HAP-1 (cell line): ENCODE data around the gene WAPL.
"Not testable (repeated sequence)": the region's sequence is repeated elsewhere in the genome, so short reads cannot be mapped to it uniquely, and the experiment has no call there.

Experiments
- DNase-seq, 2 experiments: peaks; one replicate each; pipeline ENCODE4 v3.0.0-alpha.2; 2016 to 2020; ENCODE audit warnings: low spot score in 2 of 2
- H3K27me3 ChIP-seq: fragments of 250-450 bp; sonication (Bioruptor Pico); 2 replicates; pipeline ENCODE4 v1.5.1; 2020; ENCODE audit warnings: low read depth, mild to moderate bottlenecking, moderate library complexity
- H3K36me3 ChIP-seq: fragments of 250-450 bp; sonication (Bioruptor Pico); replicated peaks from 2 replicates; pipeline ENCODE4 v1.5.1; 2020; ENCODE audit warnings: mild to moderate bottlenecking
- H3K4me1 ChIP-seq: fragments of 250-450 bp; sonication (Bioruptor Pico); 2 replicates; pipeline ENCODE4 v1.5.1; 2020; ENCODE audit warnings: mild to moderate bottlenecking
- H3K4me3 ChIP-seq: fragments of 250-450 bp; sonication (Bioruptor Pico); 2 replicates; pipeline ENCODE4 v1.5.1; 2020; ENCODE audit warnings: mild to moderate bottlenecking, moderate library complexity
- H3K9me3 ChIP-seq: fragments of 250-450 bp; sonication (Bioruptor Pico); 2 replicates; pipeline ENCODE4 v1.5.1; 2020; ENCODE audit warnings: mild to moderate bottlenecking, moderate library complexity
- in situ Hi-C: fragments of 300-500 bp; cut with MboI; formaldehyde crosslinking; loops from 3 replicates; pipeline ENCODE4 v1.14.3; 2020; ENCODE audit warnings: low sequenced_read_pairs, inconsistent platforms, mixed read lengths

WAPL gene, protein sequence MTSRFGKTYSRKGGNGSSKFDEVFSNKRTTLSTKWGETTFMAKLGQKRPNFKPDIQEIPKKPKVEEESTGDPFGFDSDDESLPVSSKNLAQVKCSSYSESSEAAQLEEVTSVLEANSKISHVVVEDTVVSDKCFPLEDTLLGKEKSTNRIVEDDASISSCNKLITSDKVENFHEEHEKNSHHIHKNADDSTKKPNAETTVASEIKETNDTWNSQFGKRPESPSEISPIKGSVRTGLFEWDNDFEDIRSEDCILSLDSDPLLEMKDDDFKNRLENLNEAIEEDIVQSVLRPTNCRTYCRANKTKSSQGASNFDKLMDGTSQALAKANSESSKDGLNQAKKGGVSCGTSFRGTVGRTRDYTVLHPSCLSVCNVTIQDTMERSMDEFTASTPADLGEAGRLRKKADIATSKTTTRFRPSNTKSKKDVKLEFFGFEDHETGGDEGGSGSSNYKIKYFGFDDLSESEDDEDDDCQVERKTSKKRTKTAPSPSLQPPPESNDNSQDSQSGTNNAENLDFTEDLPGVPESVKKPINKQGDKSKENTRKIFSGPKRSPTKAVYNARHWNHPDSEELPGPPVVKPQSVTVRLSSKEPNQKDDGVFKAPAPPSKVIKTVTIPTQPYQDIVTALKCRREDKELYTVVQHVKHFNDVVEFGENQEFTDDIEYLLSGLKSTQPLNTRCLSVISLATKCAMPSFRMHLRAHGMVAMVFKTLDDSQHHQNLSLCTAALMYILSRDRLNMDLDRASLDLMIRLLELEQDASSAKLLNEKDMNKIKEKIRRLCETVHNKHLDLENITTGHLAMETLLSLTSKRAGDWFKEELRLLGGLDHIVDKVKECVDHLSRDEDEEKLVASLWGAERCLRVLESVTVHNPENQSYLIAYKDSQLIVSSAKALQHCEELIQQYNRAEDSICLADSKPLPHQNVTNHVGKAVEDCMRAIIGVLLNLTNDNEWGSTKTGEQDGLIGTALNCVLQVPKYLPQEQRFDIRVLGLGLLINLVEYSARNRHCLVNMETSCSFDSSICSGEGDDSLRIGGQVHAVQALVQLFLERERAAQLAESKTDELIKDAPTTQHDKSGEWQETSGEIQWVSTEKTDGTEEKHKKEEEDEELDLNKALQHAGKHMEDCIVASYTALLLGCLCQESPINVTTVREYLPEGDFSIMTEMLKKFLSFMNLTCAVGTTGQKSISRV (N-terminal part only)

DNA sequence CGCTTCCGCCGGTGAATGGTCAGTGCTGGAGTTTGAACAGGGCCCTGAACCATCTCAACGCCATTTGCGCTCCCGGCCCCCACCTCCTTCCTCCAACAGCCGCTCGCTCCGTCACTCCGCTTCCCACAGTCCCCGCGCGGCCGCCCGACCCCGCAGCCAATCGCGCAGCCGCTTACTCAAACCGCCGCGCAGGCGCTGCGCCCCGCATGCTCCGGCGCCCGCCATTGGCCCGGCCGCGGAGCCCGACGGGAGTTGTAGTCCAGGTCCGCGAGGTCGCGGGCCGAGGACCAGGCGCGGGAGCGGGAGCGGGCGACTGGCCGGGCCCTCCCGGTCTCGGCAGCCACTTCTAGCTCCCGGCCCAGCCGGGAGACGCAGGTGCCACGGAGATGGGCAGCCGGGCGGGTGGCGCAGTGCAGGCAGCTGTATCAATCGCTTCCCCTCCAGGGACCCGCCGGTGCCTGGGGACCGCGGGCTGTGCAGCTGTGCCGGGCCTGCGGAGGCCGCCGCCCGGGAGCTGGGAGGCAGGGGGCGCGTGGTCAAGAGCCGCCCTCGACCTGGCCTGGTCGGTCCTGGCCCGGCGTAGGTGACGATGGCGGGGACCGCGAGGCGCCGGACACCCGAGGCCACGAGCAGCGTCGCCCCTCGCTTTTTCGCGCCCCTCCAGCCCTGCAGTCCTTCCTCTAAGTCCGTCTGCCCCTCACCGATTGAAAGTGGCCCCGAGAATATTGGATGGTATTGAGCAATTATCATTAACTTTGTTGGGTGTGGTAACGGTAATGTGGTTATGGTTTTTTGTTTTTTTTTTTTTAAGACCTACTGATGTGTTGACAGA, at the start of gene WAPL:
Gene WAPL (minus strand): TSS at position 115 of the 832 bp plus-strand sequence. CDS start 3,723 bp downstream, outside the sequence.
- Histone ChIP-seq H3K9me3 (no peaks in the 10 kb centered on the region), H3K4me1 (peaks cover 12% of the 10 kb centered on the region), H3K36me3 (peaks cover 11% of the 10 kb centered on the region), H3K27me3 (no peaks in the 10 kb centered on the region), H3K4me3 (peak within 1 kb of the TSS; percentile 83)
- peak; percentile 87 to 94 for DNase-seq
- in situ Hi-C loops: no loop called here

DNA sequence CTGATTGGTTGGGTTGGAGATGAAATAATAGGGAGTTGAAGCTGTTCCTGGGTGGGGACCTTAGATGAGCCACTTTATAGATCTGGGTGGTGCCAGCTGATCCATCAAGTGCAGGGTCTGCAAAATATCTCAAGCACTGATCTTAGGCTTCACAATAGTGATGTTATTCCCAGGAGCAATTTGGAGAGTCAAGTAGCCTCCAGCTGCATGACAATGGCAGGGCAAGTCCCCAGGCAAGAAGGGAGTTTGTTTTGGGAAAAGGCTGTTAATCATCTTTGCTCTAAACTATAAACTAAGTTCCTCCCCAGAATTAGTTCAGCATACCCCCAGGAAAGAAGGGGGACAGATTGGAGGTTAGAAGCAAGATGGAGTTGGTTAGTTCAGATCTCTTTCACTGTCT, 47.7 kb upstream of the WAPL start:
- in situ Hi-C loops: no loop called here

DNA sequence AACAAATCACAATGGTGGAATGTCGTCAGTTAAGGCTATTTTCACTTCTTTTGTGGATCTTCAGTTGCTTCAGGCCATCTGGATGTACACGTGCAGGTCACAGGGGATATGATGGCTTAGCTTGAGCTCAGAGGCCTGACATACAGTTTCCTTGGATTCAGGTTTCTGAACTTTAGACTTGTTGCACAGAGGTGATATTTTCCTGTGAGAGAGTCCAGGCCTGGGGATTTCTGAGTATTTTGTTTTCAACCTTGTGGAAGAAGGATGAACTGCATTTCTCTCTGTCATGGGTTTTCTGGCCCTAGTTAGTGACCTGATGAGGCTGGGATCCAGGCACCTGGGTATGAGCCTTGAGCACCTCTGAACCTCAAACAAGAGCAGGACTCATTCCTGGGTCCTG, 44.9 kb upstream of the WAPL start:
- in situ Hi-C loops, H3K4me1 ChIP-seq, H3K36me3 ChIP-seq, H3K9me3 ChIP-seq, H3K27me3 ChIP-seq, DNase-seq, H3K4me3 ChIP-seq: not testable (repeated sequence)

More for the DNA sequence above, 47.7 kb upstream of the WAPL start:
- no peaks in the 10 kb centered on the region for H3K27me3 ChIP-seq
- H3K36me3 ChIP-seq: no peaks in the 10 kb centered on the region
- H3K9me3 ChIP-seq: no peaks in the 10 kb centered on the region
- peak in 1 of 2 experiments; percentile 18 for DNase-seq
- no peak overlapping the region for H3K4me3 ChIP-seq
- no peaks in the 10 kb centered on the region for H3K4me1 ChIP-seq

DNA sequence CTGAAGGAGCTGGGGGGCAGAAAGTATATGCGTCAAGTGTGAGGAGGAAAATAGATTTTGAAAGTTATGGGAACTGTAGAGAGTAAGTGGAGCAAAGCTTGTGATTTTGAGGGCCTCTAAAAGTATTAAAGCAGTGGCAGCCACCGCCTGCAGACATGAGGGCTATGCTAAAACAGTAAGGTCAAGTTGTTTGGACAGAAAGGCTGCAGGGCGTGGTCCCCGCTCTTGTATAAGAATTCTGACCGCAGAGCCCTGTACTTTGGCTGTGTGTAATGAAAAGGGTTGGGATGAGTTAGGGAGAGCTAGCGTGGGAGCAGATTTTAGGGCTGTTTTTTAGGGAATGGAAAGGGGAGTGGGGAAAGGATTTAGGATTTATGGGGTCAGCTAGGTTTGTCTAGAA, 41.7 kb upstream of the WAPL start:
- H3K27me3 ChIP-seq, DNase-seq, H3K4me1 ChIP-seq, H3K9me3 ChIP-seq, H3K4me3 ChIP-seq, in situ Hi-C loops, H3K36me3 ChIP-seq: not testable (repeated sequence)

DNA sequence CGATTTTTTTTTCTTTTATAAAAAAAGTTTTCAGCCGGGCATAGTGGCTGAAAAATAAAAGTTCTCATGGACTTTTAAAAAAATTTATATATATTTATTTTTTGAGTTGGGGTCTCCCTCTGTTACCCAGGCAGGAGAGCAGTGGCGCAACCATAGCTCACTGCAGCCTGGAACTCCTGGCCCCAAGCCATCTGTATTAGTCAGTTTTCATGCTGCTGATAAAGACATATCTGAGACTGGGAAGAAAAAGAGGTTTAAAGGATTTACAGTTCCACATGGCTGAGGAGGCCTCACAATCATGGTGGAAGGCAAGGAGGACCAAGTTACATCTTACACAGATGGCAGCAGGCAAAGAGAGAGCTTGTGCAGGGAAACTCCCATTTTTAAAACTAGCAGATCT, 37.1 kb upstream of the WAPL start:
- H3K27me3 ChIP-seq, DNase-seq, H3K4me1 ChIP-seq, H3K36me3 ChIP-seq, H3K4me3 ChIP-seq, in situ Hi-C loops, H3K9me3 ChIP-seq: not testable (repeated sequence)

DNA sequence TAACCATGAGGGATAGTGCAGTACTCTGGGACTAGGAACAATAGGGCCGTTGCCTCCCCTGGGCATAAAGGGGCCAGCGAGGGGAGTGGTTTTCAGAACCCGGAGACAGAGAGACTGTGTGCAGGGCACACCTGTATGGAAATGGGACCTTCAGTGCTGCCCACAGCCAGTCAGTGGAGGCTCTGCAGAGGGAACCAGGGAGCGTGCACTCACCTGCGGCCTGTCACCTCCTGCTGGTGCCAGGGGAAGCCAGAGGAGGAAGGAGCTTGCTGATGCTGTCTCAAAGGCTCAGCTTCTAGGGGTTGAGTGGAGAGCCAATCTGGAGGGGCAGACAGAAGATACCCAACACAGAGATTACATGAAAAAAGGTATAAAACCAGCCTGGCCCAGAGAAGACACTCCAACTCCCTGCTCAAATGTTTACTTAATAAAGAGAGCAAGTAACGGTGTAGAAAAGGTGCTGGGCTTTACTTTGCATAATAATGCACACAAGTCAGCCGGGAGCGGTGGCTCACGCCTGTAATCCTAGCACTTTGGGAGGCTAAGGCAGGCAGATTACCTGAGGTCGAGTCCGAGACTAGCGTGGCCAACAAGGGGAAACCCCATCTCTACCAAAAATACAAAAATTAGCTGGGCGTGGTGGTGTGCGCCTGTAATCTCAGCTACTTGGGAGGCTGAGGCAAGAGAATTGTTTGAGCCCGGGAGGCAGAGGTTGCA, 35.5 kb upstream of the WAPL start:
- no peaks in the 10 kb centered on the region for H3K27me3 ChIP-seq
- H3K4me3 ChIP-seq: no peak overlapping the region
- H3K4me1 ChIP-seq: no peaks in the 10 kb centered on the region
- no peaks in the 10 kb centered on the region for H3K9me3 ChIP-seq
- DNase-seq: no peak
- H3K36me3 ChIP-seq: no peaks in the 10 kb centered on the region
- in situ Hi-C loops: no loop called here

DNA sequence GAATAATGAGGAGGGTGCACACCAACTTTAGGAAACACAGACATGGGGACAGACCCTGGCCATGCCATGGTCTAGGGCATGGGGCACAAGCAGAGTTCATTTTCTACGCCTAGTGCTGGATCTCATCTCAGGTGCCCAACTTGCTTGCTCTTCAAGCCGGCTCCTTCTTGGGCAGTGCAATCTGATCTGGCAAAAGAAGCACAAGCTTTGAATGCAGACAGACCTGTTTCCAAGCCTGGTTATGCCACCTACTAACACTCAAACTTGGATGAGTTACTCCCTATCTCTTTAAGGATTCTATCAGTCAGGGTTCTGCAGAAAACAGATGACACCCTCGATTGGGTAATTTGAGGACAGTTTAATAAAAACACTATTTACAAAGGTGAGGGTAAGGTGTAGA, 34.9 kb upstream of the WAPL start:
- in situ Hi-C loops: no loop called here

DNA sequence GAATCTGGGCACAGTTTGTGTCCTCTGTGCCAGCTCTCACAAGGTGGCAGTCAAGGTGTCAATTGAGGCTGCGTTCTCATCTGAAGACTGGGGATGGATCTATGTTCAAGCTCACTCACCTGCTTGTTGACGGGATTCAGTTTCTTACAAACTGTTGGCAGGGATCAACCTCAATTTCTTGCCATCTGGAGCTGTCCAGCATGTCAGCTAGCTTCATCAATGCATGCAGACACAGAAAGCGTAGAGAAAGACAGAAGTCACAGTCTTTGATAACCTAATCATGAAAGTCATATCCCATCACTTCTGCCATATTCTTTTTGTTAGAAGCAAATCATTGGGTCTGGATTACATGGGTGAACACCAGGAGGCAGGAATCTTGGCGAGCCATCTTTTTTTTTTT, 32.0 kb upstream of the WAPL start:
- DNase-seq: no peak
- H3K27me3 ChIP-seq: no peaks in the 10 kb centered on the region
- no peaks in the 10 kb centered on the region for H3K9me3 ChIP-seq
- H3K4me1 ChIP-seq: no peaks in the 10 kb centered on the region
- H3K4me3 ChIP-seq: no peak overlapping the region
- in situ Hi-C loops: no loop called here
- H3K36me3 ChIP-seq: no peaks in the 10 kb centered on the region

More for the DNA sequence above, 34.9 kb upstream of the WAPL start:
- Histone ChIP-seq H3K4me1 (no peaks in the 10 kb centered on the region), H3K9me3 (no peaks in the 10 kb centered on the region), H3K27me3 (no peaks in the 10 kb centered on the region), H3K4me3 (no peak overlapping the region), H3K36me3 (no peaks in the 10 kb centered on the region)
- DNase-seq: no peak

DNA sequence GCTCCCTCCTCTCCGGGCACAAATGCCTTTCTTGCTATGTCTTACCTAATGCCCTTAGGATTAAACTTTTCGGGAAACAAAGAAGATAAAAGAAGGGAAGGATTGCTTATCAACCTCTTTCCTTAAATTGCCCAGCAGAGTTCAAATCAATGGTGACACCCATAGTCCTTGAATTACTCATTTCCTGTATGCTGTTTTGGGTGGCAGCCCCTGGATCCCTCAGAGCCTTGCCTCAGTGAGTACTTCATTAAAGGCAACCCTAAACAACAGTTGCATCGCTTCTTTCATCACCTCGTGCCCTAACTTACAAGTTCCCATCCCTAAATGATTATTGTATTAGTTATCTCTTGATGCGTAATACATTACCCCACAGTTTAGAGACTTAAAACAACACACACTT, 31.6 kb upstream of the WAPL start:
- DNase-seq: no peak
- Histone ChIP-seq H3K4me3 (no peak overlapping the region), H3K4me1 (no peaks in the 10 kb centered on the region), H3K36me3 (no peaks in the 10 kb centered on the region), H3K27me3 (no peaks in the 10 kb centered on the region), H3K9me3 (no peaks in the 10 kb centered on the region)
- in situ Hi-C loops: no loop called here

DNA sequence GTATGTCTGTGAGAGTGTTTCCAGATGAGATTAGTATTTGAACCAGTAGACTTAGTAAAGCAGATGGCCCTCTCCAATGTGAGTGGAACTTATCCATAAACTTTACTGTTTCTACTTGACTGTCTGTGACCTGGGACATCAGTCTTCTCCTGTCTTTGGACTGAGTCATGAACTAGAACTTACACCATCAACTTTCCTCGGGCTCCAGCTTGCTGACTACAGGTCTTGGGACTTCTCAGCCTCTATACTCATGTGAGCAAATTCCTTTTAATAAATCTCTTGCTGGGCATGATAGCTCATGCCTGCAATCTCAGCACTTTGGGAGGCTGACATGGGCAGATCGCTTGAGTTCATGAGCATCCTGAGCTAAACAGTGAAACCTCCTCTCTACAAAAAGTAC, 25.7 kb upstream of the WAPL start:
- no peak for DNase-seq
- H3K36me3 ChIP-seq: no peaks in the 10 kb centered on the region
- no peaks in the 10 kb centered on the region for H3K4me1 ChIP-seq
- H3K27me3 ChIP-seq: no peaks in the 10 kb centered on the region
- in situ Hi-C loops: no loop called here
- H3K9me3 ChIP-seq: no peaks in the 10 kb centered on the region
- H3K4me3 ChIP-seq: no peak overlapping the region

DNA sequence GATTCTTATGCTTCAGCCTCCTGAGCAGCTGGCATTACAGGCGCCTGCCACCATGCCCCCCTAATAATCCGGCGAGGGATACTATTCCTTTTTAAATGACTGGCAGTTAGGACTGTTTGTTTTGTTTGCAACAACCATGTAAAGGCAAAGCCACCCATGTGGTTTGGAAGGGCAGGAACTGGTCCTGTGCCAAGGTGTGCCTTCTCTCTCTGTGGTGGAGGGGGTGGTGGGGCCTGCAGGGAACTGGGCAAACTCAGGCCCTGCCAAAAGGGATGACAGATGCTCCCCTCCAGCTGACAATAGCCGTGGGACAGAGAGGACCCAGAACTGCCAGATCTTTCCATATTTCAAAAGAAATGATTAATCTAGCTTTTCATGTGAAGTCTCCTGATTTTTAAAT, 23.5 kb upstream of the WAPL start:
- no peaks in the 10 kb centered on the region for H3K36me3 ChIP-seq
- DNase-seq: no peak
- H3K4me3 ChIP-seq: no peak overlapping the region
- H3K27me3 ChIP-seq: no peaks in the 10 kb centered on the region
- no peaks in the 10 kb centered on the region for H3K9me3 ChIP-seq
- in situ Hi-C loops: no loop called here
- H3K4me1 ChIP-seq: no peaks in the 10 kb centered on the region

DNA sequence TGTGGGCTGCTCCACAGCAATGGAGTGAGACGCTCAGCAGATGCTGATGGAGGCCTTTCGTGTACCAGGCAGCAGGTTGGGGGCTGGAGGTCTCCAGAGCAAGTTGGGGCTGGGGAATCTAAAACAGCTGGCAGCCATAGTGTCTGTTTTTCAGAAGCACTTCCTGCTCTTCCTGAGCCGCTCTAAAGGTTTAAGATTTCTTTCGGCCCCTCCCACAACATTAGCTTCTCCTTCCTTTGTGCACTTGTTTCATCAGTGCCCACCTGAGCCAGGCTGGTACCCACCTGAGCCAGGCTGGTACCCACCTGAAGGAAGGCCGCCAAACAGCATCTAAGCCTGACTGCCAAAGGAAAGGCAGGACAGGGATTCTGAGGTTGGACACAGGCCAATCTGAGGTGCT, 18.4 kb upstream of the WAPL start:
- Histone ChIP-seq H3K4me3 (no peak overlapping the region), H3K27me3 (no peaks in the 10 kb centered on the region), H3K36me3 (no peaks in the 10 kb centered on the region), H3K4me1 (no peaks in the 10 kb centered on the region), H3K9me3 (no peaks in the 10 kb centered on the region)
- no peak for DNase-seq
- in situ Hi-C loops: no loop called here

DNA sequence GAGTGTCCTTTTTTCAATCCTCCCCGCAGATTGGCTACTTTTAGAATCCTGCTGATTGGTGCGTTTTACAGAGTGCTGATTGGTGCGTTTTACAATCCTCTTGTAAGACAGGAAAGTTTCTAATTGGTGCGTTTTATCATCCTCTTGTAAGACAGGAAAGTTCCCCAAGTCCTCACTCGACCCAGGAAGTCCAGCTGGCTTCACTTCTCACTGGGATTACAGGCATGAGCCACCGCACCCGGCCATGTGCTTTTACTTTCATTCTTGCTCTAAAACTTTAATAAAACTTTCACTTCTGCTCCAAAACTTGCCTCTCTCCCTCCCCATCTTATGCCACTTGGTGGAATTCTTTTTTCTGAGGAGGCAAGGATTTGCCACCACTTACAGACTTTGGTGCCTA, 17.0 kb upstream of the WAPL start:
- Histone ChIP-seq H3K36me3 (no peaks in the 10 kb centered on the region), H3K4me1 (no peaks in the 10 kb centered on the region), H3K9me3 (no peaks in the 10 kb centered on the region), H3K4me3 (no peak overlapping the region), H3K27me3 (no peaks in the 10 kb centered on the region)
- in situ Hi-C loops: no loop called here
- DNase-seq: no peak
